Measurements from ENCODE around the gene IL17C. TPM values are rescaled to one million over a fixed set of nuclear protein-coding genes. Genes with fewer than 3 reads are reported as not detected.

The IL17C gene
- polyA plus RNA-seq, 2 of the 4 experiments (the other 2 are of a cell fraction), result not detected

- no peak for TF ChIP-seq USF2 (IDR thresholded peaks at IDR 0.05)
These were observed 6.3 kb upstream of the IL17C start (continued) for GRCh38 chr16:88631920-88632586.

GRCh38 chr16:88632587-88632930 is 5.8 kb upstream of the IL17C start:
- Histone ChIP-seq H3K4me1 (no peaks in the 10 kb centered on the region), H3K4me2 (no peak overlapping the region), H3K27ac (no peak overlapping the region), H3K9me3 (no peaks in the 10 kb centered on the region), H3K4me3 (no peak overlapping the region)
- CTCF ChIA-PET, result interaction anchor here (0.8 to 1.9 kb wide), 6 partner anchors 10 to 214 kb away, joined by 3 to 5 read pairs (median 3); no protein-coding TSS in a partner anchor
- FAIRE-seq (no peak), ATAC-seq (no peak), DNase-seq (ENCODE audit: low read depth in 1 of 2, low spot score in 1 of 2) (no peak)
- TF ChIP-seq RNF2 (IDR thresholded peaks at IDR 0.05; ENCODE audit: borderline replicate concordance, low read depth), result no peak
- TF ChIP-seq FOSL2 (IDR thresholded peaks at IDR 0.05), result no peak
- TF ChIP-seq FOSL2 (CRISPR knock-in tag; IDR thresholded peaks at IDR 0.05), result no peak
- TF ChIP-seq CHD4 (IDR thresholded peaks at IDR 0.05; ENCODE audit: borderline replicate concordance), result no peak
- no peak for TF ChIP-seq CBX2 (IDR thresholded peaks at IDR 0.05; ENCODE audit: borderline replicate concordance, low read depth)
- TF ChIP-seq ZC3H11A (IDR thresholded peaks at IDR 0.05), result no peak
- no peak for TF ChIP-seq JUN (IDR thresholded peaks at IDR 0.05)
- no peak for TF ChIP-seq FOXS1 (CRISPR knock-in tag; IDR thresholded peaks at IDR 0.05)
- no peak for TF ChIP-seq CTCF (IDR thresholded peaks at IDR 0.05)
- no peak for TF ChIP-seq FOSB (CRISPR knock-in tag; IDR thresholded peaks at IDR 0.05)
- no peak for TF ChIP-seq MAX (IDR thresholded peaks at IDR 0.05)
- TF ChIP-seq POLR2A (IDR thresholded peaks at IDR 0.05; ENCODE audit: low read length), result no peak
- TF ChIP-seq HEYL (CRISPR knock-in tag; IDR thresholded peaks at IDR 0.05), result no peak
- TF ChIP-seq REST (IDR thresholded peaks at IDR 0.05), result no peak
- no peak for TF ChIP-seq NFE2L2 (conservative IDR thresholded peaks at IDR 0.05; ENCODE audit: low read length)
- no peak for TF ChIP-seq MAFK (IDR thresholded peaks at IDR 0.05; ENCODE audit: partially characterized antibody)
- TF ChIP-seq ZNF302 (CRISPR knock-in tag; IDR thresholded peaks at IDR 0.05), result no peak
- no peak for TF ChIP-seq USF2 (IDR thresholded peaks at IDR 0.05)
- POLR2A ChIA-PET, result no interaction called here
- WGBS (ENCODE audit: missing lambda C conversion rate), result 95% methylated on average over 11 of the region's 11 CpGs

Data from A549 (cell line).